Keratinocyte (primary cell): Measurements from ENCODE around the gene SASH1. TPM values are rescaled to one million over a fixed set of nuclear protein-coding genes. Genes with fewer than 3 reads are reported as not detected.

Source experiments
- DNase-seq: peaks from one replicate; pipeline ENCODE4 v3.0.0-alpha.2; 2011; ENCODE audit warnings: low read depth, missing footprints, low spot score
- FAIRE-seq: peaks from 2 replicates; lab custom pipeline; 2011; peaks lifted over from hg19 to GRCh38; lab: Jason Lieb, UNC
- H2AFZ ChIP-seq: 2 replicates; pipeline ENCODE4 v1.6.0; 2012; ENCODE audit warnings: low read length, control low read depth, inconsistent platforms; ENCODE audit not compliant: control insufficient read depth
- H3K27ac ChIP-seq: 2 replicates; pipeline ENCODE4 v1.5.1; 2011; ENCODE audit warnings: low read length; ENCODE audit not compliant: control insufficient read depth, insufficient read depth
- H3K27me3 ChIP-seq: 3 replicates; pipeline ENCODE4 v1.6.0; 2011; ENCODE audit warnings: low read length; ENCODE audit not compliant: control insufficient read depth, insufficient read depth; ENCODE audit errors: extremely low read depth
- H3K36me3 ChIP-seq, 2 experiments: 2 replicates in 1 of 2; 3 replicates in 1 of 2; pipeline ENCODE4 v1.5.1; 2011; ENCODE audit warnings: low read length in 2 of 2, mild to moderate bottlenecking in 1 of 2; ENCODE audit not compliant: control insufficient read depth in 2 of 2, insufficient read depth in 2 of 2; ENCODE audit errors: extremely low read depth in 1 of 2
- H3K4me1 ChIP-seq: 3 replicates; pipeline ENCODE4 v1.5.1; 2011; ENCODE audit warnings: low read length; ENCODE audit not compliant: control insufficient read depth, insufficient read depth; ENCODE audit errors: extremely low read depth
- H3K4me2 ChIP-seq: 3 replicates; pipeline ENCODE4 v1.6.0; 2011; ENCODE audit warnings: low read depth, low read length; ENCODE audit not compliant: control insufficient read depth, insufficient read depth; ENCODE audit errors: extremely low read depth
- H3K4me3 ChIP-seq, 3 experiments: fragments of 200-600 bp in 1 of 3; sonication (generic) in 1 of 3; 2 replicates in 2 of 3; 3 replicates in 1 of 3; pipeline ENCODE4 v1.5.1; 2011 to 2016; ENCODE audit warnings: low read length in 3 of 3, mild to moderate bottlenecking in 3 of 3, control low read depth in 2 of 3, inconsistent platforms in 1 of 3, low read depth in 1 of 3, mixed read lengths in 1 of 3, mixed run types in 1 of 3, moderate library complexity in 1 of 3; ENCODE audit not compliant: control insufficient read depth in 2 of 3, insufficient read depth in 2 of 3; ENCODE audit errors: extremely low read depth in 1 of 3
- H3K79me2 ChIP-seq: 2 replicates; pipeline ENCODE4 v1.6.0; 2012; ENCODE audit warnings: low read length; ENCODE audit not compliant: control insufficient read depth, insufficient read depth
- H3K9ac ChIP-seq: 3 replicates; pipeline ENCODE4 v1.6.0; 2011; ENCODE audit warnings: low read length; ENCODE audit not compliant: control insufficient read depth, insufficient read depth; ENCODE audit errors: extremely low read depth
- H3K9me1 ChIP-seq: 3 replicates; pipeline ENCODE4 v1.6.0; 2011; ENCODE audit warnings: low read length; ENCODE audit not compliant: control insufficient read depth, insufficient read depth; ENCODE audit errors: extremely low read depth
- H3K9me3 ChIP-seq: 2 replicates; pipeline ENCODE4 v1.5.1; 2012; ENCODE audit warnings: low read depth, low read length; ENCODE audit not compliant: control insufficient read depth
- H4K20me1 ChIP-seq: 3 replicates; pipeline ENCODE4 v1.6.0; 2011; ENCODE audit warnings: low read length; ENCODE audit not compliant: control insufficient read depth, insufficient read depth; ENCODE audit errors: extremely low read depth
- EZH2 ChIP-seq: IDR thresholded peaks from one replicate; pipeline ENCODE4 v1.6.1; 2012; ENCODE audit warnings: inconsistent platforms, mild to moderate bottlenecking, low read length, moderate library complexity
- dilution Hi-C: fragments of 300-500 bp; cut with MboI; formaldehyde crosslinking; loops from one replicate; pipeline ENCODE4 v1.7.0; 2020; ENCODE audit warnings: low sequenced_read_pairs; ENCODE audit not compliant: extremely low pct_ligation_motif_present
- polyA plus RNA-seq, 5 experiments: library from polyadenylated mRNA; depleted of rRNA in 3 of 5; stranded (reverse) in 3 of 5; stranded (forward) in 1 of 5; unstranded in 1 of 5; fragments of >200 nt; gene quantifications; 1 replicate in 1 of 5; 2 replicates in 3 of 5; 3 replicates in 1 of 5; pipeline versions ENCODE4 v1.2.1 to v1.2.3, GENCODE V29; 2011 to 2012; ENCODE audit warnings: missing spikeins in 2 of 5, low read depth in 1 of 5, low replicate concordance in 1 of 5
- TF ChIP-seq, protein P1 (sequence below), 3 experiments: IDR thresholded peaks in 1 of 3; conservative IDR thresholded peaks in 1 of 3; optimal IDR thresholded peaks in 1 of 3; 2 replicates in 2 of 3; 3 replicates in 1 of 3; pipeline versions ENCODE3 to v1.5.1; 2011; ENCODE audit warnings: low read length in 3 of 3, mild to moderate bottlenecking in 3 of 3, moderate library complexity in 2 of 3, control low read depth in 1 of 3, inconsistent platforms in 1 of 3; ENCODE audit not compliant: insufficient read depth in 2 of 3; ENCODE audit errors: extremely low read depth in 1 of 3

SASH1 gene
- polyA plus RNA-seq, 1 donor (not counting 4 experiments of a cell fraction or from before 2014, with no cell fraction given): 4.4 TPM

- no peak overlapping the region for H3K4me3 ChIP-seq
- H2AFZ ChIP-seq: no peak overlapping the region
- DNase-seq (no peak), FAIRE-seq (no peak)
- H3K27ac ChIP-seq: no peak overlapping the region
- no peaks in the 10 kb centered on the region for H3K36me3 ChIP-seq
- no peaks in the 10 kb centered on the region for H3K9me3 ChIP-seq
- TF ChIP-seq, protein P1, sequence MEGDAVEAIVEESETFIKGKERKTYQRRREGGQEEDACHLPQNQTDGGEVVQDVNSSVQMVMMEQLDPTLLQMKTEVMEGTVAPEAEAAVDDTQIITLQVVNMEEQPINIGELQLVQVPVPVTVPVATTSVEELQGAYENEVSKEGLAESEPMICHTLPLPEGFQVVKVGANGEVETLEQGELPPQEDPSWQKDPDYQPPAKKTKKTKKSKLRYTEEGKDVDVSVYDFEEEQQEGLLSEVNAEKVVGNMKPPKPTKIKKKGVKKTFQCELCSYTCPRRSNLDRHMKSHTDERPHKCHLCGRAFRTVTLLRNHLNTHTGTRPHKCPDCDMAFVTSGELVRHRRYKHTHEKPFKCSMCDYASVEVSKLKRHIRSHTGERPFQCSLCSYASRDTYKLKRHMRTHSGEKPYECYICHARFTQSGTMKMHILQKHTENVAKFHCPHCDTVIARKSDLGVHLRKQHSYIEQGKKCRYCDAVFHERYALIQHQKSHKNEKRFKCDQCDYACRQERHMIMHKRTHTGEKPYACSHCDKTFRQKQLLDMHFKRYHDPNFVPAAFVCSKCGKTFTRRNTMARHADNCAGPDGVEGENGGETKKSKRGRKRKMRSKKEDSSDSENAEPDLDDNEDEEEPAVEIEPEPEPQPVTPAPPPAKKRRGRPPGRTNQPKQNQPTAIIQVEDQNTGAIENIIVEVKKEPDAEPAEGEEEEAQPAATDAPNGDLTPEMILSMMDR (optimal IDR thresholded peaks at IDR 0.05 in 1 of 3, IDR thresholded peaks at IDR 0.05 in 1 of 3, conservative IDR thresholded peaks at IDR 0.05 in 1 of 3; ENCODE audit: extremely low read depth in 1 of 3, insufficient read depth in 2 of 3, low read length in 3 of 3): no peak
- no peak for TF ChIP-seq EZH2
- H3K9me1 ChIP-seq: no peaks in the 10 kb centered on the region
- H3K4me1 ChIP-seq: no peaks in the 10 kb centered on the region
- no peaks in the 10 kb centered on the region for H3K79me2 ChIP-seq
- H3K4me2 ChIP-seq: no peak overlapping the region
- no peaks in the 10 kb centered on the region for H3K27me3 ChIP-seq
- no peak overlapping the region for H3K9ac ChIP-seq
- dilution Hi-C loops: no loop called here
- H4K20me1 ChIP-seq: no peaks in the 10 kb centered on the region
Observed at GRCh38 chr6:148463671-148464070, 121.0 kb downstream of the SASH1 start.

GRCh38 chr6:148464319-148465010 lies 121.8 kb downstream of the SASH1 start:
- H3K36me3 ChIP-seq: no peaks in the 10 kb centered on the region
- no peak for TF ChIP-seq EZH2
- TF ChIP-seq, protein P1 (optimal IDR thresholded peaks at IDR 0.05 in 1 of 3, IDR thresholded peaks at IDR 0.05 in 1 of 3, conservative IDR thresholded peaks at IDR 0.05 in 1 of 3; ENCODE audit: extremely low read depth in 1 of 3, insufficient read depth in 2 of 3, low read length in 3 of 3): peak; percentile 72 to 90 (median 81)
- H3K4me3 ChIP-seq: no peak overlapping the region
- H3K9me1 ChIP-seq: no peaks in the 10 kb centered on the region
- no peaks in the 10 kb centered on the region for H3K4me1 ChIP-seq
- FAIRE-seq: peak; percentile 85
- dilution Hi-C loops: no loop called here
- H3K4me2 ChIP-seq: no peak overlapping the region
- DNase-seq: no peak
- no peak overlapping the region for H3K27ac ChIP-seq
- no peak overlapping the region for H2AFZ ChIP-seq
- no peaks in the 10 kb centered on the region for H3K79me2 ChIP-seq
- H4K20me1 ChIP-seq: no peaks in the 10 kb centered on the region
- H3K9ac ChIP-seq: no peak overlapping the region
- no peaks in the 10 kb centered on the region for H3K27me3 ChIP-seq
- H3K9me3 ChIP-seq: no peaks in the 10 kb centered on the region
